ENCODE results near the gene RAPGEF6. TPM values are rescaled to one million over a fixed set of nuclear protein-coding genes. Genes with fewer than 3 reads are reported as not detected.

Gene RAPGEF6
- total and polyA plus RNA-seq, 9 donors = 5.8 to 21.4 (median 7.7) TPM

- no peaks in the 10 kb centered on the region for H3K27me3 ChIP-seq (ENCODE audit: control insufficient read depth, insufficient read depth, low read length)
- H3K4me1 ChIP-seq (ENCODE audit: control insufficient read depth, insufficient read depth, low read length) = no peaks in the 10 kb centered on the region
- no peak for DNase-seq
- H3K9me3 ChIP-seq (replicated peaks; ENCODE audit: control insufficient read depth, low read depth, low read length) = no peaks in the 10 kb centered on the region
- H3K4me3 ChIP-seq (ENCODE audit: low read length) = no peak overlapping the region
- 100% methylated on average over 1 of the region's 7 CpGs for WGBS (ENCODE audit: insufficient coverage)
- H3K36me3 ChIP-seq (ENCODE audit: control insufficient read depth, insufficient read depth, low read length) = peaks cover 6% of the 10 kb centered on the region
- no peak overlapping the region for H3K27ac ChIP-seq (ENCODE audit: low read length)
Measured at GRCh38 chr5:131644822-131645221, 9.8 kb upstream of the RAPGEF6 start.

- Histone ChIP-seq H3K36me3 (ENCODE audit: control insufficient read depth, insufficient read depth, low read length) (peaks cover 6% of the 10 kb centered on the region), H3K27ac (ENCODE audit: low read length) (no peak overlapping the region)
- no peak for DNase-seq
Measured at GRCh38 chr5:131644370-131644769, 9.3 kb upstream of the RAPGEF6 start.

GRCh38 chr5:131641494-131641893 is 6.5 kb upstream of the RAPGEF6 start:
- no CpG with 5 or more reads among the region's 1 CpG for WGBS (ENCODE audit: insufficient coverage)
- no peak overlapping the region for H3K27ac ChIP-seq (ENCODE audit: low read length)

More at GRCh38 chr5:131644370-131644769, 9.3 kb upstream of the RAPGEF6 start:
- Histone ChIP-seq H3K27me3 (ENCODE audit: control insufficient read depth, insufficient read depth, low read length) (no peaks in the 10 kb centered on the region), H3K4me1 (ENCODE audit: control insufficient read depth, insufficient read depth, low read length) (no peaks in the 10 kb centered on the region), H3K9me3 (replicated peaks; ENCODE audit: control insufficient read depth, low read depth, low read length) (no peaks in the 10 kb centered on the region), H3K4me3 (ENCODE audit: low read length) (no peak overlapping the region)
- WGBS (ENCODE audit: insufficient coverage) = no CpG with 5 or more reads among the region's 1 CpG

GRCh38 chr5:131640043-131640856 is 5.2 kb upstream of the RAPGEF6 start:
- Histone ChIP-seq H3K27me3 (ENCODE audit: control insufficient read depth, insufficient read depth, low read length) (no peaks in the 10 kb centered on the region), H3K4me1 (ENCODE audit: control insufficient read depth, insufficient read depth, low read length) (peaks cover 4% of the 10 kb centered on the region), H3K36me3 (ENCODE audit: control insufficient read depth, insufficient read depth, low read length) (peaks cover 3% of the 10 kb centered on the region), H3K9me3 (replicated peaks; ENCODE audit: control insufficient read depth, low read depth, low read length) (no peaks in the 10 kb centered on the region), H3K4me3 (ENCODE audit: low read length) (no peak overlapping the region), H3K27ac (ENCODE audit: low read length) (no peak overlapping the region)
- WGBS (ENCODE audit: insufficient coverage) = 67% methylated on average over 1 of the region's 5 CpGs
- no peak for DNase-seq

More at GRCh38 chr5:131641494-131641893, 6.5 kb upstream of the RAPGEF6 start:
- DNase-seq = no peak
- H3K27me3 ChIP-seq (ENCODE audit: control insufficient read depth, insufficient read depth, low read length) = no peaks in the 10 kb centered on the region
- H3K36me3 ChIP-seq (ENCODE audit: control insufficient read depth, insufficient read depth, low read length) = peaks cover 3% of the 10 kb centered on the region
- H3K4me3 ChIP-seq (ENCODE audit: low read length) = no peak overlapping the region
- no peaks in the 10 kb centered on the region for H3K9me3 ChIP-seq (replicated peaks; ENCODE audit: control insufficient read depth, low read depth, low read length)
- H3K4me1 ChIP-seq (ENCODE audit: control insufficient read depth, insufficient read depth, low read length) = no peaks in the 10 kb centered on the region

GRCh38 chr5:131639148-131639547 is 4.1 kb upstream of the RAPGEF6 start:
- Histone ChIP-seq H3K27ac (ENCODE audit: low read length) (no peak overlapping the region), H3K27me3 (ENCODE audit: control insufficient read depth, insufficient read depth, low read length) (no peaks in the 10 kb centered on the region), H3K36me3 (ENCODE audit: control insufficient read depth, insufficient read depth, low read length) (no peaks in the 10 kb centered on the region)

GRCh38 chr5:131637694-131638093 is 2.7 kb upstream of the RAPGEF6 start:
- no peak overlapping the region for H3K27ac ChIP-seq (ENCODE audit: low read length)
- DNase-seq = no peak
- H3K36me3 ChIP-seq (ENCODE audit: control insufficient read depth, insufficient read depth, low read length) = no peaks in the 10 kb centered on the region
- no peaks in the 10 kb centered on the region for H3K9me3 ChIP-seq (replicated peaks; ENCODE audit: control insufficient read depth, low read depth, low read length)
- peaks cover 7% of the 10 kb centered on the region for H3K4me1 ChIP-seq (ENCODE audit: control insufficient read depth, insufficient read depth, low read length)
- no peak overlapping the region for H3K4me3 ChIP-seq (ENCODE audit: low read length)
- WGBS (ENCODE audit: insufficient coverage) = 67% methylated on average over 1 of the region's 4 CpGs
- H3K27me3 ChIP-seq (ENCODE audit: control insufficient read depth, insufficient read depth, low read length) = no peaks in the 10 kb centered on the region

More at GRCh38 chr5:131639148-131639547, 4.1 kb upstream of the RAPGEF6 start:
- no peak for DNase-seq
- no peaks in the 10 kb centered on the region for H3K9me3 ChIP-seq (replicated peaks; ENCODE audit: control insufficient read depth, low read depth, low read length)
- H3K4me3 ChIP-seq (ENCODE audit: low read length) = no peak overlapping the region
- peaks cover 4% of the 10 kb centered on the region for H3K4me1 ChIP-seq (ENCODE audit: control insufficient read depth, insufficient read depth, low read length)

- peaks cover 7% of the 10 kb centered on the region for H3K4me1 ChIP-seq (ENCODE audit: control insufficient read depth, insufficient read depth, low read length)
- no peaks in the 10 kb centered on the region for H3K9me3 ChIP-seq (replicated peaks; ENCODE audit: control insufficient read depth, low read depth, low read length)
- WGBS (ENCODE audit: insufficient coverage) = 0% methylated on average over 16 of the region's 24 CpGs
- H3K27ac ChIP-seq (ENCODE audit: low read length) = peak overlapping the region; percentile 100
- H3K36me3 ChIP-seq (ENCODE audit: control insufficient read depth, insufficient read depth, low read length) = no peaks in the 10 kb centered on the region
- H3K27me3 ChIP-seq (ENCODE audit: control insufficient read depth, insufficient read depth, low read length) = no peaks in the 10 kb centered on the region
- DNase-seq = peak; percentile 60
- peak overlapping the region; percentile 95 for H3K4me3 ChIP-seq (ENCODE audit: low read length)
Measured at GRCh38 chr5:131635684-131636572, 899 bp upstream of the RAPGEF6 start.

- Histone ChIP-seq H3K9me3 (replicated peaks; ENCODE audit: control insufficient read depth, low read depth, low read length) (no peaks in the 10 kb centered on the region), H3K4me3 (ENCODE audit: low read length) (peak overlapping the region; percentile 95), H3K4me1 (ENCODE audit: control insufficient read depth, insufficient read depth, low read length) (peaks cover 7% of the 10 kb centered on the region), H3K27ac (ENCODE audit: low read length) (peak overlapping the region; percentile 100), H3K36me3 (ENCODE audit: control insufficient read depth, insufficient read depth, low read length) (no peaks in the 10 kb centered on the region), H3K27me3 (ENCODE audit: control insufficient read depth, insufficient read depth, low read length) (no peaks in the 10 kb centered on the region)
- WGBS (ENCODE audit: insufficient coverage) = 0% methylated on average over 21 of the region's 21 CpGs
- DNase-seq = peak; percentile 71
Measured at GRCh38 chr5:131634666-131634995, 398 bp downstream of the RAPGEF6 start.

GRCh38 chr5:131634238-131634637 is 791 bp downstream of the RAPGEF6 start:
- no peak for DNase-seq

GRCh38 chr5:131633830-131634229 is 1.2 kb downstream of the RAPGEF6 start:
- WGBS (ENCODE audit: insufficient coverage) = no CpG with 5 or more reads among the region's 5 CpGs
- no peaks in the 10 kb centered on the region for H3K27me3 ChIP-seq (ENCODE audit: control insufficient read depth, insufficient read depth, low read length)
- H3K4me3 ChIP-seq (ENCODE audit: low read length) = peak overlapping the region; percentile 95
- no peak for DNase-seq
- H3K4me1 ChIP-seq (ENCODE audit: control insufficient read depth, insufficient read depth, low read length) = peaks cover 7% of the 10 kb centered on the region
- peak overlapping the region; percentile 100 for H3K27ac ChIP-seq (ENCODE audit: low read length)
- no peaks in the 10 kb centered on the region for H3K9me3 ChIP-seq (replicated peaks; ENCODE audit: control insufficient read depth, low read depth, low read length)
- H3K36me3 ChIP-seq (ENCODE audit: control insufficient read depth, insufficient read depth, low read length) = no peaks in the 10 kb centered on the region

More at GRCh38 chr5:131634238-131634637, 791 bp downstream of the RAPGEF6 start:
- Histone ChIP-seq H3K4me3 (ENCODE audit: low read length) (peak overlapping the region; percentile 95), H3K36me3 (ENCODE audit: control insufficient read depth, insufficient read depth, low read length) (no peaks in the 10 kb centered on the region), H3K4me1 (ENCODE audit: control insufficient read depth, insufficient read depth, low read length) (peaks cover 7% of the 10 kb centered on the region), H3K9me3 (replicated peaks; ENCODE audit: control insufficient read depth, low read depth, low read length) (no peaks in the 10 kb centered on the region), H3K27ac (ENCODE audit: low read length) (peak overlapping the region; percentile 100), H3K27me3 (ENCODE audit: control insufficient read depth, insufficient read depth, low read length) (no peaks in the 10 kb centered on the region)
- WGBS (ENCODE audit: insufficient coverage) = 0% methylated on average over 1 of the region's 4 CpGs

Measured in muscle of leg (tissue), 11 donors.